Raji (cell line): ENCODE measurements around the gene OPALIN.

ENCODE experiments used
- POLR2A ChIP-seq: IDR thresholded peaks from 2 replicates; pipeline ENCODE4 v1.6.1; 2011; ENCODE audit warnings: low read depth, low read length, control low read depth; ENCODE audit not compliant: insufficient read depth

OPALIN gene

GRCh38 chr10:96298362-96298761 is 60.4 kb downstream of the OPALIN start:
- TF ChIP-seq POLR2A: no peak

DNA sequence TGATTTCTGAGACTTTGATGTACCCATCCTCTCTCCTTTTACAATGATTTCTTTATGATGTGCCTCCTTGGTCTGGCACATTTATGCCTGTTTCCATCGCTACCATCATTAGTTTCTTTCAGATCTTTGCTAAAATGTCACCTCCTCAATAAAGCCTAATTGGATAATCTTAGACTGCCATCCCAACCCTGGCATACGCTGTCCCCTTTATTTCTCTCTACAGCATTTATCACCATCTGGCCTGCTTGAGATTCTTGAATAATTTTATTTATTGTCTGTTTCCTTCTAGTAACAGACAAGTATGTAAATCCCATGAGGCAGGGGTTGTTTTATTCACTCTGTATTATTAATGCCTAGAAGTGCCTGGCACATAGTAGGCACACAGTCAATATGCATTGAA is 61.3 kb downstream of the OPALIN start:
- TF ChIP-seq POLR2A: no peak

DNA sequence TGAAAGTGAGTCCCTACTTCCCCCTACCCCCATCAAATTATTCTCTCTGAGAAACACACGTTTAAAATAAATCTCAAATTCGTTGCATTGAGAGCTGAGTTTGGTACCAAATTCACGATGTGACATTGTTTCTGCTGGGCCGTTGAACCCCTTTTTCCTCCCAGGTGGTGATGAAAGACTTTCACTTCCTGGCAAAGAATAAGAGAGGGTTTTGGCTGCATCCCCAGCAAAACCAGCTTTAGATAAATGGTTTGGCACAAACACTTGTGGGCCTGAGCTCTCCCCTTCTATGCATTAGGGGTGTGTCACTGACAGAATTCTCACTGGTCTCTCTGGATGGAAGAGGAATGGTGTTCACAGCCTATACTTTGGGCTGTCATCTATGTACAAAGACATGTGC is 63.3 kb downstream of the OPALIN start:
- no peak for TF ChIP-seq POLR2A
